ENCODE data around the gene CYTH2. TPM values are rescaled to one million over a fixed set of nuclear protein-coding genes. Genes with fewer than 3 reads are reported as not detected.

CYTH2 gene
- total and polyA plus RNA-seq, 9 of the 15 experiments (the other 6 are each of a cell fraction or from before 2014, with no cell fraction given) = 1.8 to 45.2 (median 23.8) TPM

DNA sequence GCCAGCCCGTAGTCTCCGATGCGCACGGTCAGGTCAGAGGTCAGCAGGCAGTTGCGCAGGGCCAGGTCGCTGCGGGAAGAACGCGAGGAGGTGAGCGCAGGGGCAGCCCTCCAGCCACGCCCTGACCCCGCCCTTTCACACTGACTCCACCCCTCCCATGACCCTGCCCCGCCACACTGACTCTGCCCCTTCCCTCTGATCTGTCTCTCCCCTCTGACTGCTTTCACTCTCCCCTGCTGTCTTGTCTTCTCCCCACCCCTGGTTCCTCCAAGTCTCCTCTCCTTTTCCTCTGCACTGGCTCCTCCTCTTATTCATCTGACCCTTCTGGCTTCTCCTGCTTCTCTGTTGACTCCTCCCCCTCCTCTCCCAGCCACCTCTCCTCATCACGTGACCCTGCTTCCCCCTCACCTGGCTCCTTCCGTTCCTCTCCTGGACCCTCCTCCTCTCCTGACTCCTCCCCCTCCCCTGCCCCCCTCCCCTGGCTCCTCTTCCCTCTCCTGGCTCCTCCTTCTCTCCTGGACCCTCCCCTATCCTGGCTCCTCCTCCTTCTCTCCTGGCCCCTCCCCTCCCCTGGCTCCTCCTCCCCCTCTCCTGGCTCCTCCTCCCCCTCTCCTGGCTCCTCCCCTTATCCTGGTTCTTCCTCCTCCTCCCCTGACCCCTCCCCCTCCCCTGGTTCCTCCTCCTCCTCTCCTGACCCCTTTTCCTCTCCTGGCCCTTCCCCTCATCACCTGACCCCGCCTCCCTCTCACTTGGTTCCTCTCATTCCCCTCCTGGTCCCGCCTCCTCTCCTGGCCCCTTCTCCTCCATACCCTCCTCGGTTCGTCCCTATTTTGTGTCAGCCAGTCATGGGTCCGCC is 32.6 kb downstream of the CYTH2 start (continued):
- TF ChIP-seq, protein P1, sequence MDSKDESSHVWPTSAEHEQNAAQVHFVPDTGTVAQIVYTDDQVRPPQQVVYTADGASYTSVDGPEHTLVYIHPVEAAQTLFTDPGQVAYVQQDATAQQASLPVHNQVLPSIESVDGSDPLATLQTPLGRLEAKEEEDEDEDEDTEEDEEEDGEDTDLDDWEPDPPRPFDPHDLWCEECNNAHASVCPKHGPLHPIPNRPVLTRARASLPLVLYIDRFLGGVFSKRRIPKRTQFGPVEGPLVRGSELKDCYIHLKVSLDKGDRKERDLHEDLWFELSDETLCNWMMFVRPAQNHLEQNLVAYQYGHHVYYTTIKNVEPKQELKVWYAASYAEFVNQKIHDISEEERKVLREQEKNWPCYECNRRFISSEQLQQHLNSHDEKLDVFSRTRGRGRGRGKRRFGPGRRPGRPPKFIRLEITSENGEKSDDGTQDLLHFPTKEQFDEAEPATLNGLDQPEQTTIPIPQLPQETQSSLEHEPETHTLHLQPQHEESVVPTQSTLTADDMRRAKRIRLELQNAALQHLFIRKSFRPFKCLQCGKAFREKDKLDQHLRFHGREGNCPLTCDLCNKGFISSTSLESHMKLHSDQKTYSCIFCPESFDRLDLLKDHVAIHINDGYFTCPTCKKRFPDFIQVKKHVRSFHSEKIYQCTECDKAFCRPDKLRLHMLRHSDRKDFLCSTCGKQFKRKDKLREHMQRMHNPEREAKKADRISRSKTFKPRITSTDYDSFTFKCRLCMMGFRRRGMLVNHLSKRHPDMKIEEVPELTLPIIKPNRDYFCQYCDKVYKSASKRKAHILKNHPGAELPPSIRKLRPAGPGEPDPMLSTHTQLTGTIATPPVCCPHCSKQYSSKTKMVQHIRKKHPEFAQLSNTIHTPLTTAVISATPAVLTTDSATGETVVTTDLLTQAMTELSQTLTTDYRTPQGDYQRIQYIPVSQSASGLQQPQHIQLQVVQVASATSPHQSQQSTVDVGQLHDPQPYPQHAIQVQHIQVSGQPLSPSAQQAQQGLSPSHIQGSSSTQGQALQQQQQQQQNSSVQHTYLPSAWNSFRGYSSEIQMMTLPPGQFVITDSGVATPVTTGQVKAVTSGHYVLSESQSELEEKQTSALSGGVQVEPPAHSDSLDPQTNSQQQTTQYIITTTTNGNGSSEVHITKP (IDR thresholded peaks at IDR 0.05; ENCODE audit: partially characterized antibody) = peak; percentile 89
- TF ChIP-seq SOX6 (IDR thresholded peaks at IDR 0.05) (peak; percentile 6; the same call in 1 of the 2 replicates), MYC (IDR thresholded peaks at IDR 0.05; ENCODE audit: low read depth, low read length) (0 out of 2 replicates have a peak, but pooled peaks have one; percentile 32), MYC (CRISPR knock-in tag; IDR thresholded peaks at IDR 0.05; ENCODE audit: borderline replicate concordance, low read depth) (no peak), TRIM28 (IDR thresholded peaks at IDR 0.05) (peak; percentile 99; the same call in 1 of the 2 replicates), ILK (tag; IDR thresholded peaks at IDR 0.05; ENCODE audit: borderline replicate concordance, low read depth) (no peak), NCOA4 (IDR thresholded peaks at IDR 0.05; ENCODE audit: partially characterized antibody) (peak; percentile 71), PCBP2 (IDR thresholded peaks at IDR 0.05; ENCODE audit: low read depth, low read length, poor library complexity, severe bottlenecking) (no peak), ZBTB17 (CRISPR knock-in tag; IDR thresholded peaks at IDR 0.05) (no peak), ELF4 (CRISPR knock-in tag; IDR thresholded peaks at IDR 0.05) (peak; percentile 98), KDM1A (IDR thresholded peaks at IDR 0.05) (no peak), NCOA1 (IDR thresholded peaks at IDR 0.05; ENCODE audit: low read depth) (peak; percentile 75; the same call in 1 of the 2 replicates), U2AF1 (optimal IDR thresholded peaks at IDR 0.05; ENCODE audit: low read depth, low read length) (no peak), ETV6 (IDR thresholded peaks at IDR 0.05; ENCODE audit: borderline replicate concordance in 1 of 2, low read depth in 2 of 2, low read length in 1 of 2) (no peak), ETV6 (CRISPR knock-in tag; IDR thresholded peaks at IDR 0.05; ENCODE audit: borderline replicate concordance) (no peak), GATAD2A (IDR thresholded peaks at IDR 0.05) (no peak), POLR2H (tag; IDR thresholded peaks at IDR 0.05; ENCODE audit: low read depth) (no peak), NR2C2 (CRISPR knock-in tag; IDR thresholded peaks at IDR 0.05) (peak; percentile 95; the same call in 1 of the 2 replicates), NR2C2 (tag; IDR thresholded peaks at IDR 0.05) (peak; percentile 97), ETV1 (tag; conservative IDR thresholded peaks at IDR 0.05; ENCODE audit: low read depth) (peak; percentile 30), SMAD2 (IDR thresholded peaks at IDR 0.05; ENCODE audit: low read depth, low read length) (no peak), MIER1 (IDR thresholded peaks at IDR 0.05; ENCODE audit: low read depth) (peak; percentile 36; the same call in 1 of the 2 replicates)
- TF ChIP-seq, protein P2, sequence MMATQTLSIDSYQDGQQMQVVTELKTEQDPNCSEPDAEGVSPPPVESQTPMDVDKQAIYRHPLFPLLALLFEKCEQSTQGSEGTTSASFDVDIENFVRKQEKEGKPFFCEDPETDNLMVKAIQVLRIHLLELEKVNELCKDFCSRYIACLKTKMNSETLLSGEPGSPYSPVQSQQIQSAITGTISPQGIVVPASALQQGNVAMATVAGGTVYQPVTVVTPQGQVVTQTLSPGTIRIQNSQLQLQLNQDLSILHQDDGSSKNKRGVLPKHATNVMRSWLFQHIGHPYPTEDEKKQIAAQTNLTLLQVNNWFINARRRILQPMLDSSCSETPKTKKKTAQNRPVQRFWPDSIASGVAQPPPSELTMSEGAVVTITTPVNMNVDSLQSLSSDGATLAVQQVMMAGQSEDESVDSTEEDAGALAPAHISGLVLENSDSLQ (IDR thresholded peaks at IDR 0.05) = peak; percentile 76

All from K562 (cell line).